Measurements from ENCODE around the gene HMCES. TPM values are rescaled to one million over a fixed set of nuclear protein-coding genes. Genes with fewer than 3 reads are reported as not detected.

Gene HMCES
- total and polyA plus RNA-seq, 2 donors (not counting 1 experiment from before 2014, with no cell fraction given) = 22.5 to 35.6 TPM

DNA sequence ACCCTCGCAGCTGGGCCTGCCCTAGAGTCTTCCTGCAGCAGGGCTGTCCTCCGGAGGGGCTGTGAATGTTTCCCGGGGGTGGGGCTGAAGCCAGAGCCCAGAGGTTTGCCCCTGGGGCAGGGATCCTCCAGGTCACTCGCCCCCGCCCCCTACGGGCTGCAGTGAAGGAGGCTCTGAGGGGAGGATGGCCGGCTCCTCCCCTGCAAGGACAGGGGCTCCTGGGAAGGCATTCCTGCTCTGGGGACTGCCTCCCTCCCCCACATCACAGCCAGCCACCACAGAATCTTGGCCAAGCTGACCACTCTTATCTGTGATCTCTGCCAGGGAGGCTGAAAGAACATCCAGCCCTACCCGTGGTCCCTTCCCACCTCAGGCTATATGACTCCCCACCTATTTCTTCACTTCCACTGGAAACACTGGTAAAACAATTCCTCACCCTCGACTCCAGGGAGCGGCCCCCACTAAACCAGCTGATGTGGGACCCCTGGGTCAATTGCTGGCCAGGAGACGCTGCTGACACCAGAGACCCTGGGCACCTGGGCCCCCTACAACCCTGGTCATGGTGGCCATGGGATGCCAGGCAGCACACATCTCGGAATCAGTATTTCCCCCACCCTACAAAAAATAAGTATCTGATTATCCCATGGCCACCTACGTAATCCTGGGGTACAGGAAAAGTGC is 66.0 kb downstream of the HMCES start:
- peaks cover 0 to 44% (median 12%) of the 10 kb centered on the region in 4 experiments for H3K27me3 ChIP-seq (replicated peaks in 1 of 4; ENCODE audit: control extremely low read depth in 1 of 4, control insufficient read depth in 3 of 4, insufficient read depth in 4 of 4, low read length in 3 of 4)
- ATAC-seq (ENCODE audit: low read depth) (no peak), DNase-seq (no peak)
- intact Hi-C loops (cut with micrococcal nuclease) = no loop called here
- TF ChIP-seq EZH2 (IDR thresholded peaks at IDR 0.05; ENCODE audit: borderline replicate concordance, insufficient read depth, low read depth, low read length, poor library complexity, severe bottlenecking) = no peak
- no peak for TF ChIP-seq CTCF (IDR thresholded peaks at IDR 0.05)
- Mint-ChIP-seq H3K4me3 (no peak overlapping the region), H3K9me3 (ENCODE audit: insufficient read depth) (no peaks in the 10 kb centered on the region), H3K4me1 (peaks cover 7% of the 10 kb centered on the region), H3K27ac (no peak overlapping the region), H3K27me3 (peaks cover 23% of the 10 kb centered on the region)
- no peak overlapping the region for H3K27ac ChIP-seq (ENCODE audit: low read length in 2 of 2)
- H3K9ac ChIP-seq (ENCODE audit: low read length) = no peak overlapping the region
- no peak overlapping the region for H2AFZ ChIP-seq (ENCODE audit: insufficient read depth, low read depth, low read length, poor library complexity, severe bottlenecking)
- no peak overlapping the region for H3K4me3 ChIP-seq (ENCODE audit: control extremely low read depth in 1 of 5, extremely low read depth in 1 of 5, insufficient read depth in 1 of 5, low read depth in 2 of 5, low read length in 4 of 5)
- peaks cover 12% of the 10 kb centered on the region in 2 donors for H3K4me1 ChIP-seq (ENCODE audit: control insufficient read depth in 2 of 2, insufficient read depth in 2 of 2, low read length in 2 of 2)
- ChIA-PET POLR2A (no interaction called here), CTCF (interaction anchor here (0.6 to 1.0 kb wide), 2 partner anchors 16 to 606 kb away, joined by 3 to 4 read pairs; no protein-coding TSS in a partner anchor)
- peaks cover 0 to 5% (median 0%) of the 10 kb centered on the region in 3 donors for H3K9me3 ChIP-seq (ENCODE audit: control extremely low read depth in 1 of 3, control insufficient read depth in 2 of 3, insufficient read depth in 1 of 3, low read length in 2 of 3)
- peak overlapping the region; percentile 74 for H3K4me2 ChIP-seq (replicated peaks; ENCODE audit: low read depth, low read length, poor library complexity, severe bottlenecking)
- no peaks in the 10 kb centered on the region for H3K36me3 ChIP-seq (replicated peaks in 1 of 2; ENCODE audit: control extremely low read depth in 1 of 2, control insufficient read depth in 1 of 2, extremely low read depth in 1 of 2, insufficient read depth in 2 of 2, low read length in 1 of 2)
- WGBS (ENCODE audit: insufficient coverage) = 59% methylated on average over 13 of the region's 13 CpGs
- H4K20me1 ChIP-seq (ENCODE audit: control insufficient read depth, insufficient read depth, low read length, poor library complexity, severe bottlenecking) = no peaks in the 10 kb centered on the region
- H3K79me2 ChIP-seq (ENCODE audit: control insufficient read depth, insufficient read depth, low read length) = no peaks in the 10 kb centered on the region

GRCh38 chr3:129345281-129345680 is 66.6 kb downstream of the HMCES start:
- Histone ChIP-seq H3K9me3 (ENCODE audit: control extremely low read depth in 1 of 3, control insufficient read depth in 2 of 3, insufficient read depth in 1 of 3, low read length in 2 of 3) (peaks cover 0 to 4% (median 0%) of the 10 kb centered on the region in 3 donors), H3K4me2 (replicated peaks; ENCODE audit: low read depth, low read length, poor library complexity, severe bottlenecking) (no peak overlapping the region), H3K79me2 (ENCODE audit: control insufficient read depth, insufficient read depth, low read length) (no peaks in the 10 kb centered on the region), H2AFZ (ENCODE audit: insufficient read depth, low read depth, low read length, poor library complexity, severe bottlenecking) (no peak overlapping the region), H3K4me3 (ENCODE audit: control extremely low read depth in 1 of 5, extremely low read depth in 1 of 5, insufficient read depth in 1 of 5, low read depth in 2 of 5, low read length in 4 of 5) (no peak overlapping the region), H3K9ac (ENCODE audit: low read length) (no peak overlapping the region), H3K4me1 (ENCODE audit: control insufficient read depth in 2 of 2, insufficient read depth in 2 of 2, low read length in 2 of 2) (peaks cover 12% of the 10 kb centered on the region in 2 donors), H4K20me1 (ENCODE audit: control insufficient read depth, insufficient read depth, low read length, poor library complexity, severe bottlenecking) (no peaks in the 10 kb centered on the region), H3K36me3 (replicated peaks in 1 of 2; ENCODE audit: control extremely low read depth in 1 of 2, control insufficient read depth in 1 of 2, extremely low read depth in 1 of 2, insufficient read depth in 2 of 2, low read length in 1 of 2) (no peaks in the 10 kb centered on the region), H3K27me3 (replicated peaks in 1 of 4; ENCODE audit: control extremely low read depth in 1 of 4, control insufficient read depth in 3 of 4, insufficient read depth in 4 of 4, low read length in 3 of 4) (peaks cover 0 to 44% (median 12%) of the 10 kb centered on the region in 4 experiments), H3K27ac (ENCODE audit: low read length in 2 of 2) (no peak overlapping the region)
- no peak overlapping the region for H3K4me3 Mint-ChIP-seq
- no peak overlapping the region for H3K27ac Mint-ChIP-seq
- TF ChIP-seq EZH2 (IDR thresholded peaks at IDR 0.05; ENCODE audit: borderline replicate concordance, insufficient read depth, low read depth, low read length, poor library complexity, severe bottlenecking) (no peak), CTCF (IDR thresholded peaks at IDR 0.05) (no peak)
- intact Hi-C loops (cut with micrococcal nuclease) = no loop called here
- H3K9me3 Mint-ChIP-seq (ENCODE audit: insufficient read depth) = no peaks in the 10 kb centered on the region
- POLR2A ChIA-PET = no interaction called here
- no peak for DNase-seq
- peaks cover 27% of the 10 kb centered on the region for H3K27me3 Mint-ChIP-seq
- H3K4me1 Mint-ChIP-seq = peaks cover 7% of the 10 kb centered on the region
- ATAC-seq (ENCODE audit: low read depth) = no peak
- CTCF ChIA-PET = interaction anchor here (0.6 kb wide), 1 partner anchor 605 kb away, joined by 3 read pairs; no protein-coding TSS in a partner anchor
- WGBS (ENCODE audit: insufficient coverage) = 98% methylated on average over 6 of the region's 7 CpGs

Measured in B cell (primary cell).